GM23338 (cell line): Measurements from ENCODE around the gene NFIA. TPM values are rescaled to one million over a fixed set of nuclear protein-coding genes. Genes with fewer than 3 reads are reported as not detected.

Experiments
- ATAC-seq: fragments of 200-7000 bp; cut with Tn5 transposase; 3 replicates; pipeline ENCODE4 v1.9.1; 2020
- DNase-seq: peaks from one replicate; pipeline ENCODE4 v3.0.0-alpha.2; 2015; ENCODE audit warnings: low spot score
- H2AFZ ChIP-seq: fragments of 200-600 bp; sonication (generic); 2 replicates; pipeline ENCODE4 v1.8.0; 2016; ENCODE audit warnings: antibody characterized with exemption, mild to moderate bottlenecking, moderate library complexity
- H3F3A ChIP-seq: fragments of 200-600 bp; sonication (generic); replicated peaks from 2 replicates; pipeline ENCODE4 v1.8.0; 2017; ENCODE audit warnings: antibody characterized with exemption, mixed run types, low read depth
- H3K27ac ChIP-seq: fragments of 200-600 bp; sonication (generic); 2 replicates; pipeline ENCODE4 v1.6.1; 2016; ENCODE audit warnings: low read depth
- H3K27me3 ChIP-seq: fragments of 200-600 bp; sonication (generic); 2 replicates; pipeline ENCODE4 v1.8.0; 2016; ENCODE audit warnings: mild to moderate bottlenecking, mixed run types, moderate library complexity; ENCODE audit not compliant: insufficient read depth
- H3K36me3 ChIP-seq: fragments of 200-600 bp; sonication (generic); 2 replicates; pipeline ENCODE4 v1.8.0; 2016; ENCODE audit warnings: mild to moderate bottlenecking; ENCODE audit not compliant: insufficient read depth
- H3K4me1 ChIP-seq: fragments of 200-600 bp; sonication (generic); 2 replicates; pipeline ENCODE4 v1.8.0; 2016; ENCODE audit warnings: mild to moderate bottlenecking, moderate library complexity; ENCODE audit not compliant: insufficient read depth
- H3K4me2 ChIP-seq: fragments of 200-600 bp; sonication (generic); 2 replicates; pipeline ENCODE4 v1.7.1; 2017; ENCODE audit warnings: mixed run types
- H3K4me3 ChIP-seq: fragments of 200-600 bp; sonication (generic); 2 replicates; pipeline ENCODE4 v1.6.1; 2016; ENCODE audit warnings: mixed run types
- H3K79me2 ChIP-seq: fragments of 200-600 bp; sonication (generic); replicated peaks from 2 replicates; pipeline ENCODE4 v1.8.0; 2017; ENCODE audit warnings: mild to moderate bottlenecking; ENCODE audit not compliant: insufficient read depth
- H3K9me2 ChIP-seq: fragments of 200-600 bp; sonication (generic); 2 replicates; pipeline ENCODE4 v1.8.0; 2017; ENCODE audit not compliant: insufficient read depth
- H4K20me1 ChIP-seq: fragments of 200-600 bp; sonication (generic); replicated peaks from 2 replicates; pipeline ENCODE4 v1.8.0; 2017; ENCODE audit warnings: mild to moderate bottlenecking; ENCODE audit not compliant: insufficient read depth
- H3K27ac Mint-ChIP-seq: 2 replicates; pipeline ENCODE4 v1.8.0; 2020; ENCODE audit warnings: inconsistent platforms, mild to moderate bottlenecking, moderate library complexity, mixed read lengths
- H3K27me3 Mint-ChIP-seq: 3 replicates; pipeline ENCODE4 v1.8.0; 2022; ENCODE audit warnings: low read depth, mild to moderate bottlenecking, moderate library complexity, mixed read lengths, inconsistent platforms; ENCODE audit not compliant: insufficient read depth, poor library complexity
- H3K36me3 Mint-ChIP-seq: 3 replicates; pipeline ENCODE4 v1.8.0; 2021; ENCODE audit warnings: low read depth, mild to moderate bottlenecking, inconsistent platforms, moderate library complexity, mixed read lengths
- H3K4me1 Mint-ChIP-seq: 3 replicates; pipeline ENCODE4 v1.8.0; 2020; ENCODE audit warnings: mild to moderate bottlenecking, inconsistent platforms, mixed read lengths
- H3K4me3 Mint-ChIP-seq: 3 replicates; pipeline ENCODE4 v1.8.0; 2021; ENCODE audit warnings: moderate library complexity, mild to moderate bottlenecking, inconsistent platforms, mixed read lengths
- H3K9me3 Mint-ChIP-seq: 3 replicates; pipeline ENCODE4 v1.8.0; 2020; ENCODE audit warnings: moderate library complexity, mild to moderate bottlenecking, inconsistent platforms, mixed read lengths
- CREB1 ChIP-seq: fragments of 250-450 bp; sonication (Bioruptor Pico); IDR thresholded peaks from 2 replicates; pipeline ENCODE4 v1.5.0; 2020; ENCODE audit warnings: low read depth, mild to moderate bottlenecking, moderate library complexity
- EZH2 ChIP-seq: fragments of 200-600 bp; sonication (generic); IDR thresholded peaks from one replicate; pipeline ENCODE4 v1.8.0; 2017; ENCODE audit warnings: antibody characterized with exemption, mild to moderate bottlenecking, low read depth; ENCODE audit not compliant: unreplicated experiment
- EZH2phosphoT487 ChIP-seq: fragments of 200-600 bp; sonication (generic); IDR thresholded peaks from one replicate; pipeline ENCODE4 v1.8.1; 2018; ENCODE audit warnings: antibody characterized with exemption; ENCODE audit not compliant: unreplicated experiment
- JUNB ChIP-seq: IDR thresholded peaks from one replicate; pipeline ENCODE4 v1.6.1; 2016; ENCODE audit warnings: antibody characterized with exemption; ENCODE audit not compliant: unreplicated experiment
- NANOG ChIP-seq: IDR thresholded peaks from 2 replicates; pipeline ENCODE4 v1.6.1; 2016; ENCODE audit warnings: antibody characterized with exemption, borderline replicate concordance
- POLR2AphosphoS5 ChIP-seq: IDR thresholded peaks from 2 replicates; pipeline ENCODE4 v1.6.1; 2016; ENCODE audit warnings: antibody characterized with exemption, low read depth
- ZNF114 ChIP-seq: fragments of 250-450 bp; sonication (Bioruptor Pico); IDR thresholded peaks from 2 replicates; pipeline ENCODE4 v1.5.0; 2020; ENCODE audit warnings: mild to moderate bottlenecking, moderate library complexity
- ZNF462 ChIP-seq: fragments of 250-450 bp; sonication (Bioruptor Pico); IDR thresholded peaks from 2 replicates; pipeline ENCODE4 v1.5.0; 2020; ENCODE audit warnings: mild to moderate bottlenecking, moderate library complexity
- polyA plus RNA-seq: library from polyadenylated mRNA; unstranded; fragments of >200 nt; fragmentation: Nextera tagmentation; extraction: Ambion mirVana; gene quantifications from 2 replicates; pipeline ENCODE4 v1.2.1, GENCODE V29; 2016
- total RNA-seq: library from RNA; depleted of rRNA; stranded (reverse); fragments of >200 nt; shearing (Covaris generic); gene quantifications from 2 replicates; pipeline ENCODE4 v1.2.3, GENCODE V29; 2014
- TF ChIP-seq, protein P1 (sequence below): IDR thresholded peaks from one replicate; pipeline ENCODE4 v1.6.1; 2018; ENCODE audit warnings: antibody characterized with exemption; ENCODE audit not compliant: unreplicated experiment

The NFIA gene
- total and polyA plus RNA-seq, 2 experiments from 2014 or later: 0.97 to 2.3 TPM

DNA sequence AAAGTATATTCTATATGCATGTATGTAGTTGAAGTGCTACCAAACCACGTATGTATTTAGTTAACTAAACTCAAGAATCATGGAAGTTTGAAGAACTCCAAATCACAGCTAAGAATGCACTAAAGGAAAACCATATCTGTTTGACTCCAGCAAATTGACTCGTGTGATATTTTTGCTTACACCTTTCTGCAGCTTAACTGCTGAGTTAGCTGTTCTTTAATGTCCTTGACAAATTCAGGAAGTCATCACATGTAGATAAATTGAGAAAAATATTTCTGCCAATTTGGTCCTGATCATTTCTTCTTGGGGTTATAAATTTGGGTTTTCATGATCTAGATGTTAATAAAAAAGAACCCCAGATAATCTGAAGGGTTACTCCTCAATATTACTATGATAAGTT lies 83.0 kb downstream of the NFIA start:
- no peaks in the 10 kb centered on the region for H3K27me3 Mint-ChIP-seq
- Histone ChIP-seq H3K27me3 (no peaks in the 10 kb centered on the region), H4K20me1 (no peaks in the 10 kb centered on the region), H3K4me3 (no peak overlapping the region), H3K79me2 (no peaks in the 10 kb centered on the region), H3K9me2 (no peaks in the 10 kb centered on the region), H3F3A (no peaks in the 10 kb centered on the region), H3K4me1 (no peaks in the 10 kb centered on the region; the same call in 1 of the 2 replicates), H3K4me2 (no peak overlapping the region), H2AFZ (no peak overlapping the region), H3K36me3 (no peaks in the 10 kb centered on the region), H3K27ac (no peak overlapping the region)
- H3K9me3 Mint-ChIP-seq: no peaks in the 10 kb centered on the region
- DNase-seq: no peak
- H3K4me1 Mint-ChIP-seq: peaks cover 6% of the 10 kb centered on the region
- TF ChIP-seq, protein P1, sequence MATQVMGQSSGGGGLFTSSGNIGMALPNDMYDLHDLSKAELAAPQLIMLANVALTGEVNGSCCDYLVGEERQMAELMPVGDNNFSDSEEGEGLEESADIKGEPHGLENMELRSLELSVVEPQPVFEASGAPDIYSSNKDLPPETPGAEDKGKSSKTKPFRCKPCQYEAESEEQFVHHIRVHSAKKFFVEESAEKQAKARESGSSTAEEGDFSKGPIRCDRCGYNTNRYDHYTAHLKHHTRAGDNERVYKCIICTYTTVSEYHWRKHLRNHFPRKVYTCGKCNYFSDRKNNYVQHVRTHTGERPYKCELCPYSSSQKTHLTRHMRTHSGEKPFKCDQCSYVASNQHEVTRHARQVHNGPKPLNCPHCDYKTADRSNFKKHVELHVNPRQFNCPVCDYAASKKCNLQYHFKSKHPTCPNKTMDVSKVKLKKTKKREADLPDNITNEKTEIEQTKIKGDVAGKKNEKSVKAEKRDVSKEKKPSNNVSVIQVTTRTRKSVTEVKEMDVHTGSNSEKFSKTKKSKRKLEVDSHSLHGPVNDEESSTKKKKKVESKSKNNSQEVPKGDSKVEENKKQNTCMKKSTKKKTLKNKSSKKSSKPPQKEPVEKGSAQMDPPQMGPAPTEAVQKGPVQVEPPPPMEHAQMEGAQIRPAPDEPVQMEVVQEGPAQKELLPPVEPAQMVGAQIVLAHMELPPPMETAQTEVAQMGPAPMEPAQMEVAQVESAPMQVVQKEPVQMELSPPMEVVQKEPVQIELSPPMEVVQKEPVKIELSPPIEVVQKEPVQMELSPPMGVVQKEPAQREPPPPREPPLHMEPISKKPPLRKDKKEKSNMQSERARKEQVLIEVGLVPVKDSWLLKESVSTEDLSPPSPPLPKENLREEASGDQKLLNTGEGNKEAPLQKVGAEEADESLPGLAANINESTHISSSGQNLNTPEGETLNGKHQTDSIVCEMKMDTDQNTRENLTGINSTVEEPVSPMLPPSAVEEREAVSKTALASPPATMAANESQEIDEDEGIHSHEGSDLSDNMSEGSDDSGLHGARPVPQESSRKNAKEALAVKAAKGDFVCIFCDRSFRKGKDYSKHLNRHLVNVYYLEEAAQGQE: no peak
- TF ChIP-seq EZH2 (no peak), ZNF114 (CRISPR knock-in tag) (no peak), ZNF462 (CRISPR knock-in tag) (no peak), JUNB (no peak), CREB1 (CRISPR knock-in tag) (no peak), NANOG (no peak), POLR2AphosphoS5 (no peak), EZH2phosphoT487 (no peak)
- no peaks in the 10 kb centered on the region for H3K36me3 Mint-ChIP-seq
- H3K27ac Mint-ChIP-seq: no peak overlapping the region
- ATAC-seq: no peak
- no peak overlapping the region for H3K4me3 Mint-ChIP-seq
